H1 (cell line): ENCODE measurements around the gene ACAD11. TPM values are rescaled to one million over a fixed set of nuclear protein-coding genes. Genes with fewer than 3 reads are reported as not detected.

Source experiments
- CTCF ChIA-PET: fragments of 300-600 bp; sonication (Branson Sonifier 250); formaldehyde crosslinking; loops from one replicate; lab custom pipeline; 2021; ENCODE audit not compliant: partially characterized antibody; lab: Charles Lee
- POLR2A ChIA-PET: fragments of 300-600 bp; sonication (Branson Sonifier 250); formaldehyde crosslinking; loops from one replicate; lab custom pipeline; 2021; ENCODE audit warnings: inconsistent platforms; ENCODE audit not compliant: partially characterized antibody; lab: Charles Lee
- DNase-seq, 2 experiments: peaks; one replicate each; pipeline versions ENCODE4 v3.0.0 to v3.0.0-alpha.2; 2010 to 2022; ENCODE audit warnings: low spot score in 2 of 2, low read depth in 1 of 2, mixed read lengths in 1 of 2
- FAIRE-seq: peaks from 2 replicates; lab custom pipeline; 2011; peaks lifted over from hg19 to GRCh38; lab: Jason Lieb, UNC
- H2AFZ ChIP-seq: 2 replicates; pipeline ENCODE4 v1.8.1; 2012; ENCODE audit warnings: low read length, inconsistent platforms
- H2AK5ac ChIP-seq: 2 replicates; pipeline ENCODE4 v1.6.1; 2013; ENCODE audit warnings: low read depth, low read length
- H2BK120ac ChIP-seq: replicated peaks from 2 replicates; pipeline ENCODE3; 2013; ENCODE audit warnings: low read depth, low read length, inconsistent platforms
- H2BK12ac ChIP-seq: 2 replicates; pipeline ENCODE4 v1.6.1; 2013; ENCODE audit warnings: low read depth, low read length
- H2BK15ac ChIP-seq: 2 replicates; pipeline ENCODE4 v1.6.1; 2013; ENCODE audit warnings: low read length
- H2BK20ac ChIP-seq: 2 replicates; pipeline ENCODE4 v1.6.1; 2013; ENCODE audit warnings: low read length
- H2BK5ac ChIP-seq: 2 replicates; pipeline ENCODE4 v1.6.1; 2013; ENCODE audit warnings: low read depth, low read length
- H3K14ac ChIP-seq: 2 replicates; pipeline ENCODE4 v1.6.1; 2013; ENCODE audit warnings: inconsistent platforms; ENCODE audit not compliant: insufficient read length
- H3K18ac ChIP-seq: 2 replicates; pipeline ENCODE4 v1.6.1; 2013; ENCODE audit warnings: low read length; ENCODE audit errors: extremely low read depth
- H3K23ac ChIP-seq: 2 replicates; pipeline ENCODE4 v1.6.1; 2013; ENCODE audit warnings: inconsistent platforms; ENCODE audit not compliant: insufficient read length
- H3K23me2 ChIP-seq: 2 replicates; pipeline ENCODE4 v1.6.1; 2013; ENCODE audit warnings: low read depth, low read length
- H3K27ac ChIP-seq: 2 replicates; pipeline ENCODE4 v1.6.1; 2011; ENCODE audit warnings: low read depth, low read length, inconsistent platforms
- H3K27me3 ChIP-seq, 4 experiments: replicated peaks in 1 of 4; 1 replicate in 1 of 4; 2 replicates in 3 of 4; pipeline versions ENCODE4 v1.6.1 to v1.8.1; 2011 to 2013; ENCODE audit warnings: low read length in 3 of 4, mild to moderate bottlenecking in 3 of 4, inconsistent platforms in 2 of 4, mixed read lengths in 2 of 4, moderate library complexity in 1 of 4; ENCODE audit not compliant: control insufficient read depth in 3 of 4, insufficient read depth in 3 of 4; ENCODE audit errors: extremely low read depth in 1 of 4
- H3K36me3 ChIP-seq, 4 experiments: 2 replicates each; pipeline versions ENCODE4 v1.6.1 to v1.8.1; 2011 to 2013; ENCODE audit warnings: mild to moderate bottlenecking in 4 of 4, low read length in 3 of 4, moderate library complexity in 2 of 4, control low read depth in 1 of 4, inconsistent platforms in 1 of 4; ENCODE audit not compliant: insufficient read depth in 4 of 4, control insufficient read depth in 2 of 4
- H3K4ac ChIP-seq: replicated peaks from 2 replicates; pipeline ENCODE3; 2013; ENCODE audit warnings: low read length, low read depth, mixed read lengths, inconsistent platforms; ENCODE audit not compliant: insufficient read length
- H3K4me1 ChIP-seq, 4 experiments: replicated peaks in 1 of 4; 1 replicate in 1 of 4; 2 replicates in 3 of 4; pipeline versions ENCODE4 v1.6.1 to v1.8.1; 2011 to 2013; ENCODE audit warnings: low read length in 3 of 4, inconsistent platforms in 2 of 4, mixed read lengths in 1 of 4; ENCODE audit not compliant: insufficient read depth in 4 of 4, control insufficient read depth in 3 of 4
- H3K4me2 ChIP-seq, 2 experiments: 2 replicates each; pipeline versions ENCODE4 v1.6.1 to v1.8.1; 2011 to 2013; ENCODE audit warnings: low read depth in 2 of 2, low read length in 2 of 2, control low read depth in 1 of 2, inconsistent platforms in 1 of 2, mild to moderate bottlenecking in 1 of 2; ENCODE audit not compliant: insufficient read depth in 1 of 2
- H3K4me3 ChIP-seq, 4 experiments: fragments of 200-600, 300-600 bp in 1 of 4; sonication (generic), shearing (Covaris generic), sonication (Bioruptor Twin) in 1 of 4; 2 replicates each; pipeline versions ENCODE4 v1.5.1 to v1.8.1; 2011 to 2016; ENCODE audit warnings: low read length in 4 of 4, low read depth in 3 of 4, control low read depth in 2 of 4, inconsistent platforms in 2 of 4, mild to moderate bottlenecking in 2 of 4, mixed read lengths in 1 of 4, moderate library complexity in 1 of 4; ENCODE audit not compliant: insufficient read depth in 2 of 4; ENCODE audit errors: extremely low read depth in 1 of 4
- H3K56ac ChIP-seq: replicated peaks from 2 replicates; pipeline ENCODE3; 2013; ENCODE audit warnings: low read depth, mild to moderate bottlenecking, mixed read lengths, low read length, inconsistent platforms; ENCODE audit not compliant: insufficient read length
- H3K79me1 ChIP-seq: 2 replicates; pipeline ENCODE4 v1.6.1; 2013; ENCODE audit warnings: low read depth, low read length, control low read depth
- H3K79me2 ChIP-seq, 2 experiments: 2 replicates each; pipeline versions ENCODE4 v1.6.1 to v1.8.1; 2012 to 2013; ENCODE audit warnings: low read length in 2 of 2, mild to moderate bottlenecking in 2 of 2, inconsistent platforms in 1 of 2; ENCODE audit not compliant: insufficient read depth in 2 of 2, control insufficient read depth in 1 of 2
- H3K9ac ChIP-seq, 4 experiments: replicated peaks in 1 of 4; 1 replicate in 1 of 4; 2 replicates in 3 of 4; pipeline versions ENCODE4 v1.6.1 to v1.8.1; 2011 to 2013; ENCODE audit warnings: low read depth in 3 of 4, low read length in 3 of 4, control low read depth in 2 of 4, mild to moderate bottlenecking in 2 of 4, moderate library complexity in 2 of 4, inconsistent platforms in 1 of 4; ENCODE audit errors: extremely low read depth in 1 of 4
- H3K9me3 ChIP-seq, 2 experiments: 2 replicates each; pipeline versions ENCODE4 v1.6.1 to v1.8.1; 2012 to 2013; ENCODE audit warnings: mild to moderate bottlenecking in 2 of 2, moderate library complexity in 2 of 2, control low read depth in 1 of 2, inconsistent platforms in 1 of 2, low read depth in 1 of 2, low read length in 1 of 2, mixed read lengths in 1 of 2; ENCODE audit not compliant: insufficient read depth in 2 of 2
- H4K20me1 ChIP-seq, 2 experiments: replicated peaks in 1 of 2; 2 replicates each; pipeline versions ENCODE3 to v1.8.1; 2011 to 2013; ENCODE audit warnings: inconsistent platforms in 2 of 2, low read length in 2 of 2, mild to moderate bottlenecking in 1 of 2; ENCODE audit not compliant: insufficient read depth in 2 of 2, control insufficient read depth in 1 of 2
- H4K5ac ChIP-seq: 2 replicates; pipeline ENCODE4 v1.6.1; 2013; ENCODE audit warnings: low read length, low read depth, mixed read lengths, inconsistent platforms; ENCODE audit not compliant: insufficient read length
- H4K8ac ChIP-seq: 2 replicates; pipeline ENCODE4 v1.8.0; 2013; ENCODE audit warnings: mild to moderate bottlenecking, moderate library complexity, low read length, inconsistent platforms; ENCODE audit not compliant: insufficient read depth; ENCODE audit errors: extremely low read depth
- H4K91ac ChIP-seq: replicated peaks from 2 replicates; pipeline ENCODE3; 2013; ENCODE audit warnings: low read length, mixed read lengths, inconsistent platforms; ENCODE audit not compliant: insufficient read length
- FOSL1 ChIP-seq: IDR thresholded peaks from 2 replicates; pipeline ENCODE4 v1.6.1; 2011; ENCODE audit warnings: mild to moderate bottlenecking, low read depth, low read length, moderate library complexity; ENCODE audit not compliant: insufficient read depth
- WGBS, 2 experiments: shearing (Covaris generic) in 1 of 2; methylation state at CpG; one replicate each; pipeline versions ENCODE4 v1.1.6 to v1.1.7; 2013 to 2015; ENCODE audit warnings: low lambda C conversion rate in 2 of 2, mixed read lengths in 2 of 2, inconsistent platforms in 1 of 2, low coverage in 1 of 2, missing lambda C conversion rate in 1 of 2; ENCODE audit not compliant: insufficient replicate concordance in 2 of 2, insufficient coverage in 1 of 2, insufficient read length in 1 of 2; ENCODE audit errors: extremely low coverage in 1 of 2, missing lambda C conversion rate in 1 of 2; 5-methylcytosine and 5-hydroxymethylcytosine counted together
- polyA plus RNA-seq, 7 experiments: library from polyadenylated mRNA; depleted of rRNA in 3 of 7; stranded (reverse) in 5 of 7; unstranded in 2 of 7; fragments of >200 nt in 5 of 7; fragments of 200-250 nt in 2 of 7; gene quantifications; 1 replicate in 5 of 7; 2 replicates in 1 of 7; 4 replicates in 1 of 7; pipeline versions ENCODE4 v1.2.1 to v1.2.3, GENCODE V29; 2011 to 2013; ENCODE audit warnings: missing spikeins in 2 of 7, mixed read lengths in 2 of 7
- total RNA-seq: library from RNA; stranded (reverse); fragmentation: NEBNext Ultra II Directional; extraction: Animal tissue kit (Norgen Biotek cat#: 25700); gene quantifications from 2 replicates; pipeline ENCODE4 v1.2.1, GENCODE V29; 2021

The ACAD11 gene
- total and polyA plus RNA-seq, 2 of the 8 experiments (the other 6 are each of a cell fraction or from before 2014, with no cell fraction given) = 5.5 to 11.0 TPM

- no peak for DNase-seq
- no peaks in the 10 kb centered on the region for H3K79me2 ChIP-seq
- no peaks in the 10 kb centered on the region for H3K79me1 ChIP-seq
- no peak overlapping the region for H2BK120ac ChIP-seq
- H3K27ac ChIP-seq = no peak overlapping the region
- no peak overlapping the region for H3K23ac ChIP-seq
- POLR2A ChIA-PET = no interaction called here
- H2AK5ac ChIP-seq = no peak overlapping the region
- H2BK12ac ChIP-seq = no peak overlapping the region
- H3K14ac ChIP-seq = no peak overlapping the region
- H2BK5ac ChIP-seq = no peak overlapping the region
- no peak overlapping the region for H3K9ac ChIP-seq
- H3K27me3 ChIP-seq = no peaks in the 10 kb centered on the region
- H3K4me1 ChIP-seq = no peaks in the 10 kb centered on the region
- peaks cover 0 to 2% of the 10 kb centered on the region in 2 experiments for H4K20me1 ChIP-seq
- 93% methylated on average over 3 of the region's 3 CpGs; no CpG with 5 or more reads in 1 of the 2 experiments for WGBS, 2 experiments
- no peak overlapping the region for H4K5ac ChIP-seq
- no peaks in the 10 kb centered on the region for H3K23me2 ChIP-seq
- no peak overlapping the region for H3K4ac ChIP-seq
- peaks cover 4 to 61% (median 32%) of the 10 kb centered on the region in 4 experiments for H3K36me3 ChIP-seq
- H4K8ac ChIP-seq = no peak overlapping the region
- no peak overlapping the region for H2BK20ac ChIP-seq
- no peak overlapping the region for H3K56ac ChIP-seq
- no peak overlapping the region for H3K18ac ChIP-seq
- H4K91ac ChIP-seq = no peak overlapping the region
- H3K4me3 ChIP-seq = no peak overlapping the region
- CTCF ChIA-PET = interaction anchor here (2.3 kb wide), 1 partner anchor 14 kb away, joined by 13 read pairs; no protein-coding TSS in a partner anchor
- FAIRE-seq = no peak
- no peaks in the 10 kb centered on the region for H3K9me3 ChIP-seq
- no peak overlapping the region for H2AFZ ChIP-seq
- TF ChIP-seq FOSL1 = no peak
- TF ChIP-seq, all 59 proteins: peak for 0
- Histone ChIP-seq H2BK15ac (no peak overlapping the region), H3K4me2 (no peak overlapping the region)
Observed at GRCh38 chr3:132522353-132522752, 137.3 kb downstream of the ACAD11 start.
